K562 (cell line): ENCODE data around the gene TMEM187. TPM values are rescaled to one million over a fixed set of nuclear protein-coding genes. Genes with fewer than 3 reads are reported as not detected.

Source experiments
- ATAC-seq: fragments of 200-7000 bp; cut with Tn5 transposase; 3 replicates; pipeline ENCODE4 v1.9.1; 2020; ENCODE audit warnings: moderate library complexity
- BruUV-seq: library from RNA; stranded (reverse); fragments of 400-500 nt; replicated peaks from 2 replicates; lab custom pipeline; 2021; lab: Mats Ljungman, UMichigan
- CTCF ChIA-PET: fragments of 300-600 bp; formaldehyde crosslinking; extraction: SDS; loops from one replicate; lab custom pipeline; 2021; ENCODE audit warnings: low intra/inter-chr PET ratio; lab: Yijun Ruan, JAX
- POLR2A ChIA-PET: fragments of 300-600, 350-650 bp; sonication (Branson Sonifier 250); formaldehyde crosslinking; extraction: SDS; loops from one replicate; lab custom pipeline; 2021; ENCODE audit warnings: antibody characterized with exemption, inconsistent platforms; lab: Yijun Ruan, JAX
- DNase-seq, 4 experiments: peaks; one replicate each; pipeline versions ENCODE4 v3.0.0 to v3.0.0-alpha.2; 2011 to 2018; ENCODE audit warnings: low spot score in 3 of 4, mixed read lengths in 3 of 4; ENCODE audit errors: extremely low read depth in 1 of 4
- FAIRE-seq: peaks from 2 replicates; lab custom pipeline; 2011; peaks lifted over from hg19 to GRCh38; lab: Jason Lieb, UNC
- H2AFZ ChIP-seq: 2 replicates; pipeline ENCODE4 v1.6.0; 2011; ENCODE audit warnings: low read depth, low read length, control low read depth, inconsistent platforms
- H3K27ac ChIP-seq: fragments of 200-600 bp; 3 replicates; pipeline ENCODE4 v1.8.0; 2011; ENCODE audit warnings: low read depth, mild to moderate bottlenecking, control low read depth, inconsistent platforms, low read length, moderate library complexity, mixed read lengths; ENCODE audit errors: extremely low read depth
- H3K27me3 ChIP-seq, 2 experiments: fragments of 300-600 bp in 1 of 2; 2 replicates in 1 of 2; 3 replicates in 1 of 2; pipeline versions ENCODE4 v1.6.0 to v1.8.0; 2011; ENCODE audit warnings: inconsistent platforms in 2 of 2, low read length in 2 of 2, mild to moderate bottlenecking in 1 of 2, mixed read lengths in 1 of 2, moderate library complexity in 1 of 2; ENCODE audit not compliant: control insufficient read depth in 2 of 2, insufficient read depth in 2 of 2
- H3K36me3 ChIP-seq: fragments of 300-600 bp; 3 replicates; pipeline ENCODE4 v1.8.0; 2011; ENCODE audit warnings: mild to moderate bottlenecking, low read length, inconsistent platforms; ENCODE audit not compliant: control insufficient read depth, insufficient read depth
- H3K4me1 ChIP-seq, 2 experiments: fragments of 200-600 bp in 1 of 2; replicated peaks in 1 of 2; 2 replicates in 1 of 2; 3 replicates in 1 of 2; pipeline versions ENCODE4 v1.5.1 to v1.8.0; 2011; ENCODE audit warnings: inconsistent platforms in 2 of 2, low read length in 2 of 2, mild to moderate bottlenecking in 1 of 2, mixed read lengths in 1 of 2, moderate library complexity in 1 of 2; ENCODE audit not compliant: control insufficient read depth in 2 of 2, insufficient read depth in 2 of 2
- H3K4me2 ChIP-seq: 2 replicates; pipeline ENCODE4 v1.6.1; 2011; ENCODE audit warnings: low read length, control low read depth, inconsistent platforms, mixed read lengths; ENCODE audit not compliant: insufficient read depth
- H3K4me3 ChIP-seq: fragments of 200-600 bp; sonication (generic), shearing (Covaris generic); 2 replicates; pipeline ENCODE4 v1.5.1; 2016; ENCODE audit warnings: control low read depth, inconsistent platforms
- H3K79me2 ChIP-seq: fragments of 200-600 bp; 3 replicates; pipeline ENCODE4 v1.8.0; 2011; ENCODE audit warnings: low read length, inconsistent platforms; ENCODE audit not compliant: control insufficient read depth, insufficient read depth
- H3K9ac ChIP-seq, 2 experiments: 2 replicates each; pipeline versions ENCODE4 v1.6.0 to v1.6.1; 2011; ENCODE audit warnings: low read depth in 2 of 2, low read length in 2 of 2, control low read depth in 1 of 2, inconsistent platforms in 1 of 2, mild to moderate bottlenecking in 1 of 2, mixed read lengths in 1 of 2; ENCODE audit not compliant: insufficient read depth in 1 of 2
- H3K9me1 ChIP-seq: one replicate; pipeline ENCODE4 v1.6.0; 2011; ENCODE audit warnings: inconsistent platforms, mild to moderate bottlenecking, low read length, moderate library complexity; ENCODE audit not compliant: control insufficient read depth, insufficient read depth
- H3K9me3 ChIP-seq: replicated peaks from 2 replicates; pipeline ENCODE4 v1.5.1; 2011; ENCODE audit warnings: low read depth, low read length, inconsistent platforms; ENCODE audit not compliant: control insufficient read depth, insufficient read depth
- H4K20me1 ChIP-seq: replicated peaks from 2 replicates; pipeline ENCODE4 v1.6.1; 2011; ENCODE audit warnings: low read length, inconsistent platforms, mixed read lengths; ENCODE audit not compliant: control insufficient read depth, insufficient read depth
- KAT2B ChIP-seq: IDR thresholded peaks from one replicate; pipeline ENCODE4 v1.6.1; 2012; ENCODE audit warnings: low read depth, mild to moderate bottlenecking, control low read depth, inconsistent platforms, low read length, moderate library complexity
- NR2F6 ChIP-seq: fragments of 450-650 bp; formaldehyde crosslinking; IDR thresholded peaks from 2 replicates; pipeline ENCODE4 v1.4.0; 2020; ENCODE audit warnings: mild to moderate bottlenecking
- ZFP36 ChIP-seq: fragments of 150-350 bp; IDR thresholded peaks from 2 replicates; pipeline ENCODE4 v1.6.1; 2018; ENCODE audit warnings: low read length, low read depth; ENCODE audit not compliant: partially characterized antibody
- WGBS: fragments of 100-300 bp; shearing (Covaris generic); methylation state at CpG from one replicate; pipeline ENCODE4 v1.1.6; 2016; ENCODE audit warnings: low coverage, mixed read lengths; ENCODE audit not compliant: insufficient coverage; ENCODE audit errors: missing lambda C conversion rate; 5-methylcytosine and 5-hydroxymethylcytosine counted together
- in situ Hi-C: fragments of 300-500 bp; cut with MboI; formaldehyde crosslinking; loops from 4 replicates; pipeline ENCODE4 v1.15.0; 2018; ENCODE audit warnings: inconsistent platforms, mixed read lengths
- intact Hi-C: fragments of 100-400 bp; cut with micrococcal nuclease; formaldehyde crosslinking; loops from 2 replicates; pipeline ENCODE4 v1.14.2; 2022
- polyA plus RNA-seq, 8 experiments: library from polyadenylated mRNA; depleted of rRNA in 4 of 8; stranded (reverse) in 5 of 8; unstranded in 3 of 8; fragments of >200 nt; fragmentation: Nextera tagmentation in 2 of 8; fragmentation: Illumina TruSeq in 1 of 8; extraction: Ambion mirVana in 2 of 8; extraction: Trizol in 1 of 8; gene quantifications; 2 replicates each; pipeline versions ENCODE4 v1.2.1 to v1.2.3, GENCODE V29; 2011 to 2014; ENCODE audit warnings: inconsistent platforms in 1 of 8, missing spikeins in 1 of 8
- total RNA-seq, 7 experiments: library from RNA; depleted of rRNA in 6 of 7; stranded (reverse); fragments of >200 nt in 6 of 7; fragmentation: Illumina TruSeq in 2 of 7; extraction: Trizol in 2 of 7; gene quantifications; 2 replicates each; pipeline versions ENCODE4 v1.2.1 to v1.2.3, GENCODE V29; 2011 to 2021; ENCODE audit warnings: low replicate concordance in 1 of 7
- TF ChIP-seq, protein P1 (sequence below), 2 experiments: IDR thresholded peaks; 2 replicates each; pipeline ENCODE4 v1.6.1; 2011; ENCODE audit warnings: borderline replicate concordance in 1 of 2, control low read depth in 1 of 2, low read depth in 1 of 2, low read length in 1 of 2, mild to moderate bottlenecking in 1 of 2, mixed read lengths in 1 of 2, moderate library complexity in 1 of 2; ENCODE audit not compliant: insufficient read depth in 1 of 2, insufficient read length in 1 of 2, poor library complexity in 1 of 2, severe bottlenecking in 1 of 2; ENCODE audit errors: extremely low read depth in 1 of 2

TMEM187 gene
- total and polyA plus RNA-seq, 9 of the 15 experiments (the other 6 are each of a cell fraction or from before 2014, with no cell fraction given), result 0.13 to 6.4 (median 1.6) TPM

DNA sequence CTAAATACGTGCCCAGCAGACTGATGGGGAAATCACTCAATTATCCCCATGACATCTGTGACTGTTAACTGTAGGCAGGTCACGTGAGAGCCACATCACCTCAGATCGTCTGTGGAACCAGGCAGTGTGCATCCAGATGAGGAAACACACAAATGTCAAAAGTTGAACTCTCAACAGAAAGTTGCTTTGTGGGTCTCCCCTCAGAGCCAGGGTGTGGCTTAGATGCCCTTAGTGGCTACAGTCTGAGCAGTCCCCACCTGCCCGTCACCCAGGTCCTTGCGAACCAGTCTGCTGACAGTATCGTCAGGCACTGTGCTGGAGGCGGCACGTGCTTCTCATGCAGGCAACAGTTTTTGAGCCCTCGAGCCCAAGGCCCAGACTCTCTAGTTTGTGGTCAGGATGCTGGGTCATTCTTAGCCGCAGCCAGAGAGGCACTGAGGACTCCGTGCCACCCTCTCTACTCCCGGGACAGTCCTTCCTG, 10.8 kb downstream of the TMEM187 start:
- no peak for ATAC-seq
- TF ChIP-seq, protein P1, sequence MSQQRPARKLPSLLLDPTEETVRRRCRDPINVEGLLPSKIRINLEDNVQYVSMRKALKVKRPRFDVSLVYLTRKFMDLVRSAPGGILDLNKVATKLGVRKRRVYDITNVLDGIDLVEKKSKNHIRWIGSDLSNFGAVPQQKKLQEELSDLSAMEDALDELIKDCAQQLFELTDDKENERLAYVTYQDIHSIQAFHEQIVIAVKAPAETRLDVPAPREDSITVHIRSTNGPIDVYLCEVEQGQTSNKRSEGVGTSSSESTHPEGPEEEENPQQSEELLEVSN (IDR thresholded peaks at IDR 0.05; ENCODE audit: borderline replicate concordance in 1 of 2, extremely low read depth in 1 of 2, insufficient read depth in 1 of 2, insufficient read length in 1 of 2, low read depth in 1 of 2, low read length in 1 of 2, poor library complexity in 1 of 2, severe bottlenecking in 1 of 2), result no peak
- TF ChIP-seq NR2F6 (CRISPR knock-in tag) (no peak), KAT2B (no peak), ZFP36 (no peak)
- no TSS peak for BruUV-seq
- Histone ChIP-seq H3K4me2 (no peak overlapping the region), H3K9me3 (no peaks in the 10 kb centered on the region), H3K79me2 (no peaks in the 10 kb centered on the region), H2AFZ (no peak overlapping the region), H3K36me3 (no peaks in the 10 kb centered on the region), H3K27me3 (no peaks in the 10 kb centered on the region), H3K9me1 (peaks cover 3% of the 10 kb centered on the region), H3K4me1 (peaks cover 13 to 44% of the 10 kb centered on the region in 2 experiments), H3K27ac (no peak overlapping the region), H3K4me3 (no peak overlapping the region), H4K20me1 (no peaks in the 10 kb centered on the region), H3K9ac (peak overlapping the region in 1 of 2 experiments; percentile 65; a peak in 2 of 4 replicates)
- 67% methylated on average over 5 of the region's 12 CpGs for whole genome bisulfite sequencing
- DNase-seq, result no peak
- in situ Hi-C loops, result no loop called here
- FAIRE-seq, result no peak
- intact Hi-C loops, result no loop called here
- POLR2A ChIA-PET, result no interaction called here
- CTCF ChIA-PET, result no interaction called here
